Mucosa of stomach (tissue), 1 donor: ENCODE measurements around the gene HSF5.

Experiments used
- H3K27me3 ChIP-seq: one replicate; pipeline ENCODE4 v1.7.0; 2013; ENCODE audit warnings: mild to moderate bottlenecking, low read length; ENCODE audit not compliant: control insufficient read depth, insufficient read depth
- H3K36me3 ChIP-seq: one replicate; pipeline ENCODE4 v1.7.0; 2013; ENCODE audit warnings: low read length; ENCODE audit not compliant: control insufficient read depth, insufficient read depth
- H3K4me1 ChIP-seq: one replicate; pipeline ENCODE4 v1.7.0; 2013; ENCODE audit warnings: mild to moderate bottlenecking, low read length; ENCODE audit not compliant: control insufficient read depth, insufficient read depth
- H3K4me3 ChIP-seq: one replicate; pipeline ENCODE4 v1.7.0; 2013; ENCODE audit warnings: low read length
- H3K9ac ChIP-seq: one replicate; pipeline ENCODE4 v1.7.0; 2013; ENCODE audit warnings: mild to moderate bottlenecking, low read length, moderate library complexity
- H3K9me3 ChIP-seq: one replicate; pipeline ENCODE4 v1.7.0; 2013; ENCODE audit warnings: mild to moderate bottlenecking, low read length, moderate library complexity; ENCODE audit not compliant: control insufficient read depth
- donor health status: Pancreatic carcinoma.

HSF5 gene

GRCh38 chr17:58377093-58377601, 111.1 kb downstream of the HSF5 start:
- Histone ChIP-seq H3K9me3 (no peaks in the 10 kb centered on the region), H3K9ac (no peak overlapping the region), H3K4me1 (peaks cover 45% of the 10 kb centered on the region), H3K27me3 (no peaks in the 10 kb centered on the region), H3K4me3 (no peak overlapping the region), H3K36me3 (no peaks in the 10 kb centered on the region)

- H3K27me3 ChIP-seq = no peaks in the 10 kb centered on the region
- H3K9ac ChIP-seq = no peak overlapping the region
Measured at GRCh38 chr17:58376472-58377000, 111.7 kb downstream of the HSF5 start.

GRCh38 chr17:58375811-58376210, 112.4 kb downstream of the HSF5 start:
- no peak overlapping the region for H3K4me3 ChIP-seq
- no peaks in the 10 kb centered on the region for H3K36me3 ChIP-seq
- H3K27me3 ChIP-seq = no peaks in the 10 kb centered on the region
- peaks cover 33% of the 10 kb centered on the region for H3K4me1 ChIP-seq
- H3K9ac ChIP-seq = no peak overlapping the region
- H3K9me3 ChIP-seq = no peaks in the 10 kb centered on the region

More at GRCh38 chr17:58376472-58377000, 111.7 kb downstream of the HSF5 start:
- peaks cover 40% of the 10 kb centered on the region for H3K4me1 ChIP-seq
- no peak overlapping the region for H3K4me3 ChIP-seq
- H3K36me3 ChIP-seq = no peaks in the 10 kb centered on the region
- H3K9me3 ChIP-seq = no peaks in the 10 kb centered on the region

- Histone ChIP-seq H3K9ac (no peak overlapping the region), H3K4me1 (peaks cover 33% of the 10 kb centered on the region), H3K27me3 (no peaks in the 10 kb centered on the region), H3K36me3 (no peaks in the 10 kb centered on the region), H3K9me3 (no peaks in the 10 kb centered on the region), H3K4me3 (no peak overlapping the region)
Measured at GRCh38 chr17:58375256-58375655, 113.0 kb downstream of the HSF5 start.

- Histone ChIP-seq H3K27me3 (no peaks in the 10 kb centered on the region), H3K4me1 (peaks cover 39% of the 10 kb centered on the region), H3K9ac (no peak overlapping the region), H3K4me3 (no peak overlapping the region), H3K9me3 (no peaks in the 10 kb centered on the region), H3K36me3 (no peaks in the 10 kb centered on the region)
Measured at GRCh38 chr17:58373923-58374322, 114.3 kb downstream of the HSF5 start.

- no peaks in the 10 kb centered on the region for H3K9me3 ChIP-seq
- no peaks in the 10 kb centered on the region for H3K36me3 ChIP-seq
- H3K27me3 ChIP-seq = no peaks in the 10 kb centered on the region
- no peak overlapping the region for H3K9ac ChIP-seq
- peaks cover 43% of the 10 kb centered on the region for H3K4me1 ChIP-seq
- no peak overlapping the region for H3K4me3 ChIP-seq
Measured at GRCh38 chr17:58373003-58373402, 115.2 kb downstream of the HSF5 start.

- no peaks in the 10 kb centered on the region for H3K27me3 ChIP-seq
- no peak overlapping the region for H3K4me3 ChIP-seq
- H3K9ac ChIP-seq = no peak overlapping the region
- peaks cover 42% of the 10 kb centered on the region for H3K4me1 ChIP-seq
- H3K9me3 ChIP-seq = no peaks in the 10 kb centered on the region
- no peaks in the 10 kb centered on the region for H3K36me3 ChIP-seq
Measured at GRCh38 chr17:58371300-58371950, 116.8 kb downstream of the HSF5 start.

- Histone ChIP-seq H3K4me3 (no peak overlapping the region), H3K27me3 (no peaks in the 10 kb centered on the region), H3K9me3 (no peaks in the 10 kb centered on the region), H3K9ac (no peak overlapping the region), H3K4me1 (peaks cover 42% of the 10 kb centered on the region), H3K36me3 (no peaks in the 10 kb centered on the region)
Measured at GRCh38 chr17:58370716-58371115, 117.5 kb downstream of the HSF5 start.

- Histone ChIP-seq H3K4me1 (peaks cover 42% of the 10 kb centered on the region), H3K36me3 (no peaks in the 10 kb centered on the region), H3K27me3 (no peaks in the 10 kb centered on the region), H3K9me3 (no peaks in the 10 kb centered on the region), H3K9ac (no peak overlapping the region), H3K4me3 (no peak overlapping the region)
Measured at GRCh38 chr17:58370309-58370708, 117.9 kb downstream of the HSF5 start.
